ENCODE measurements around the gene EVI5L.

Gene EVI5L

GRCh38 chr19:7894612-7895309, 64.7 kb downstream of the EVI5L start:
- H3K4me3 ChIP-seq (ENCODE audit: low read depth, low read length): no peak overlapping the region

GRCh38 chr19:7895565-7895964, 65.5 kb downstream of the EVI5L start:
- no peak overlapping the region for H3K4me3 ChIP-seq (ENCODE audit: low read depth, low read length)

- H3K4me3 ChIP-seq (ENCODE audit: low read depth, low read length): no peak overlapping the region
These were observed 67.3 kb downstream of the EVI5L start for GRCh38 chr19:7897292-7897691.

- H3K4me3 ChIP-seq (ENCODE audit: low read depth, low read length): no peak overlapping the region
These were observed 68.9 kb downstream of the EVI5L start for GRCh38 chr19:7898967-7899366.

- H3K4me3 ChIP-seq (ENCODE audit: low read depth, low read length): no peak overlapping the region
These were observed 69.8 kb downstream of the EVI5L start for GRCh38 chr19:7899751-7900378.

- H3K4me3 ChIP-seq (ENCODE audit: low read depth, low read length): no peak overlapping the region
These were observed 70.4 kb downstream of the EVI5L start for GRCh38 chr19:7900401-7900870.

GRCh38 chr19:7900931-7901330, 70.9 kb downstream of the EVI5L start:
- H3K4me3 ChIP-seq (ENCODE audit: low read depth, low read length): no peak overlapping the region

GRCh38 chr19:7901337-7901736, 71.3 kb downstream of the EVI5L start:
- no peak overlapping the region for H3K4me3 ChIP-seq (ENCODE audit: low read depth, low read length)

- peak overlapping the region; percentile 83 for H3K4me3 ChIP-seq (ENCODE audit: low read depth, low read length)
These were observed 72.8 kb downstream of the EVI5L start for GRCh38 chr19:7902796-7903243.

GRCh38 chr19:7903244-7904073, 73.4 kb downstream of the EVI5L start, which contains the start of gene MAP2K7:
MAP2K7 (plus strand) TSS chr19:7903877; CDS start chr19:7903945, 68 bp downstream.
- peak within 1 kb of the TSS; percentile 83 for H3K4me3 ChIP-seq (ENCODE audit: low read depth, low read length)

- peak overlapping the region; percentile 83 for H3K4me3 ChIP-seq (ENCODE audit: low read depth, low read length)
These were observed 74.3 kb downstream of the EVI5L start for GRCh38 chr19:7904074-7905020.

- H3K4me3 ChIP-seq (ENCODE audit: low read depth, low read length): no peak overlapping the region
These were observed 75.2 kb downstream of the EVI5L start for GRCh38 chr19:7905268-7905667.

- no peak overlapping the region for H3K4me3 ChIP-seq (ENCODE audit: low read depth, low read length)
These were observed 75.8 kb downstream of the EVI5L start for GRCh38 chr19:7905859-7906258.

GRCh38 chr19:7907122-7907521, 77.1 kb downstream of the EVI5L start:
- no peak overlapping the region for H3K4me3 ChIP-seq (ENCODE audit: low read depth, low read length)

- H3K4me3 ChIP-seq (ENCODE audit: low read depth, low read length): no peak overlapping the region
These were observed 77.5 kb downstream of the EVI5L start for GRCh38 chr19:7907544-7907943.

- no peak overlapping the region for H3K4me3 ChIP-seq (ENCODE audit: low read depth, low read length)
These were observed 78.2 kb downstream of the EVI5L start for GRCh38 chr19:7908078-7908699.

GRCh38 chr19:7908742-7909461, 78.9 kb downstream of the EVI5L start:
- H3K4me3 ChIP-seq (ENCODE audit: low read depth, low read length): no peak overlapping the region

GRCh38 chr19:7909471-7910067, 79.6 kb downstream of the EVI5L start:
- H3K4me3 ChIP-seq (ENCODE audit: low read depth, low read length): no peak overlapping the region
